GM12878 (cell line): Measurements from ENCODE around the gene PLEKHG2. TPM values are rescaled to one million over a fixed set of nuclear protein-coding genes. Genes with fewer than 3 reads are reported as not detected.

Source experiments
- DPF2 ChIP-seq: fragments of 450-650 bp; IDR thresholded peaks from 2 replicates; pipeline ENCODE4 v1.6.1; 2017; ENCODE audit warnings: mild to moderate bottlenecking
- ETV6 ChIP-seq, 2 experiments: fragments of 450-650 bp in 1 of 2; IDR thresholded peaks in 1 of 2; conservative IDR thresholded peaks in 1 of 2; 2 replicates each; pipeline ENCODE4 v1.6.1; 2014; ENCODE audit warnings: antibody characterized with exemption in 1 of 2, borderline replicate concordance in 1 of 2, low read depth in 1 of 2, mild to moderate bottlenecking in 1 of 2, moderate library complexity in 1 of 2
- GATAD2B ChIP-seq: fragments of 450-650 bp; conservative IDR thresholded peaks from 2 replicates; pipeline ENCODE4 v1.6.1; 2017; ENCODE audit warnings: low read depth, mild to moderate bottlenecking, moderate library complexity
- HCFC1 ChIP-seq: fragments of 150-350 bp; IDR thresholded peaks from 2 replicates; pipeline ENCODE4 v1.6.1; 2014; ENCODE audit warnings: low read length
- HDGF ChIP-seq: fragments of 450-650 bp; IDR thresholded peaks from 2 replicates; pipeline ENCODE4 v1.6.1; 2016; ENCODE audit warnings: antibody characterized with exemption
- MEF2A ChIP-seq: IDR thresholded peaks from 2 replicates; pipeline ENCODE4 v1.6.1; 2011; ENCODE audit warnings: low read depth, mild to moderate bottlenecking, low read length, moderate library complexity; ENCODE audit not compliant: insufficient read depth
- MXI1 ChIP-seq: fragments of 150-350 bp; IDR thresholded peaks from 2 replicates; pipeline ENCODE4 v1.6.1; 2011; ENCODE audit warnings: low read depth, mild to moderate bottlenecking, inconsistent platforms, low read length, improper control_type of control experiment
- NFYB ChIP-seq: IDR thresholded peaks from 2 replicates; pipeline ENCODE4 v1.6.1; 2011; ENCODE audit warnings: low read depth, mild to moderate bottlenecking, low read length, improper control_type of control experiment, moderate library complexity; ENCODE audit not compliant: insufficient read depth
- PAX5 ChIP-seq: IDR thresholded peaks from 2 replicates; pipeline ENCODE4 v1.6.1; 2011; ENCODE audit warnings: low read depth, low read length, borderline replicate concordance
- PBX3 ChIP-seq: IDR thresholded peaks from 2 replicates; pipeline ENCODE4 v1.6.1; 2011; ENCODE audit warnings: mild to moderate bottlenecking, low read depth, low read length, moderate library complexity; ENCODE audit not compliant: insufficient replicate concordance
- PKNOX1 ChIP-seq: fragments of 450-650 bp; IDR thresholded peaks from 2 replicates; pipeline ENCODE4 v1.6.1; 2016; ENCODE audit warnings: mild to moderate bottlenecking
- POLR2AphosphoS5 ChIP-seq: IDR thresholded peaks from 2 replicates; pipeline ENCODE4 v1.6.1; 2011; ENCODE audit warnings: mild to moderate bottlenecking, low read length, inconsistent platforms
- SRF ChIP-seq, 2 experiments: IDR thresholded peaks; 2 replicates each; pipeline ENCODE4 v1.6.1; 2011; ENCODE audit warnings: low read depth in 2 of 2, low read length in 2 of 2, mild to moderate bottlenecking in 1 of 2, moderate library complexity in 1 of 2
- STAT3 ChIP-seq: IDR thresholded peaks from 2 replicates; pipeline ENCODE4 v1.6.1; 2011; ENCODE audit warnings: low read depth, low read length, improper control_type of control experiment
- TAF1 ChIP-seq: IDR thresholded peaks from 2 replicates; pipeline ENCODE4 v1.6.1; 2011; ENCODE audit warnings: mild to moderate bottlenecking, low read depth, low read length, borderline replicate concordance
- TCF3 ChIP-seq: IDR thresholded peaks from 2 replicates; pipeline ENCODE4 v1.6.1; 2012; ENCODE audit warnings: low read depth, mild to moderate bottlenecking, low read length, borderline replicate concordance; ENCODE audit not compliant: insufficient read depth
- YY1 ChIP-seq: IDR thresholded peaks from 2 replicates; pipeline ENCODE4 v1.6.1; 2011; ENCODE audit warnings: low read depth, mild to moderate bottlenecking, low read length
- ZBED1 ChIP-seq: IDR thresholded peaks from 2 replicates; pipeline ENCODE4 v1.6.1; 2016; ENCODE audit warnings: borderline replicate concordance
- ZNF622 ChIP-seq: fragments of 450-650 bp; IDR thresholded peaks from 2 replicates; pipeline ENCODE4 v1.6.1; 2017; ENCODE audit warnings: mild to moderate bottlenecking, inconsistent platforms
- ZSCAN29 ChIP-seq: fragments of 450-650 bp; IDR thresholded peaks from 2 replicates; pipeline ENCODE4 v1.6.1; 2017; ENCODE audit warnings: mild to moderate bottlenecking, moderate library complexity
- polyA plus RNA-seq, 11 experiments: library from polyadenylated mRNA; depleted of rRNA in 4 of 11; unstranded in 6 of 11; stranded (reverse) in 5 of 11; fragments of >200 nt; fragmentation: Nextera tagmentation in 4 of 11; fragmentation: Illumina TruSeq in 1 of 11; extraction: Ambion mirVana in 4 of 11; extraction: Trizol in 1 of 11; gene quantifications; 1 replicate in 1 of 11; 2 replicates in 10 of 11; pipeline versions ENCODE4 v1.2.1 to v1.2.3, GENCODE V29; 2011 to 2016; ENCODE audit warnings: inconsistent platforms in 2 of 11, missing spikeins in 2 of 11, low read depth in 1 of 11
- total RNA-seq, 4 experiments: library from RNA; depleted of rRNA in 3 of 4; stranded (reverse); fragments of >200 nt in 3 of 4; fragmentation: Illumina TruSeq in 1 of 4; extraction: Trizol in 1 of 4; gene quantifications; 2 replicates each; pipeline versions ENCODE4 v1.2.1 to v1.2.3, GENCODE V29; 2013 to 2021
- TF ChIP-seq, protein P1 (sequence below), 3 experiments: IDR thresholded peaks in 2 of 3; conservative IDR thresholded peaks in 1 of 3; 2 replicates each; pipeline ENCODE4 v1.5.1; 2011; ENCODE audit warnings: low read depth in 3 of 3, low read length in 3 of 3, mild to moderate bottlenecking in 3 of 3, control low read depth in 2 of 3, moderate library complexity in 2 of 3, inconsistent platforms in 1 of 3, mixed read lengths in 1 of 3; ENCODE audit not compliant: control insufficient read depth in 2 of 3, insufficient read depth in 1 of 3; ENCODE audit errors: extremely low read depth in 1 of 3
- TF ChIP-seq, protein P2 (sequence below): fragments of 150-350 bp; IDR thresholded peaks from 2 replicates; pipeline ENCODE4 v1.6.1; 2014; ENCODE audit warnings: mild to moderate bottlenecking, low read depth, low read length

Gene PLEKHG2
- total and polyA plus RNA-seq, 10 of the 15 experiments (the other 5 are each of a cell fraction or from before 2014, with no cell fraction given) = 3.0 to 62.5 (median 17.2) TPM

DNA sequence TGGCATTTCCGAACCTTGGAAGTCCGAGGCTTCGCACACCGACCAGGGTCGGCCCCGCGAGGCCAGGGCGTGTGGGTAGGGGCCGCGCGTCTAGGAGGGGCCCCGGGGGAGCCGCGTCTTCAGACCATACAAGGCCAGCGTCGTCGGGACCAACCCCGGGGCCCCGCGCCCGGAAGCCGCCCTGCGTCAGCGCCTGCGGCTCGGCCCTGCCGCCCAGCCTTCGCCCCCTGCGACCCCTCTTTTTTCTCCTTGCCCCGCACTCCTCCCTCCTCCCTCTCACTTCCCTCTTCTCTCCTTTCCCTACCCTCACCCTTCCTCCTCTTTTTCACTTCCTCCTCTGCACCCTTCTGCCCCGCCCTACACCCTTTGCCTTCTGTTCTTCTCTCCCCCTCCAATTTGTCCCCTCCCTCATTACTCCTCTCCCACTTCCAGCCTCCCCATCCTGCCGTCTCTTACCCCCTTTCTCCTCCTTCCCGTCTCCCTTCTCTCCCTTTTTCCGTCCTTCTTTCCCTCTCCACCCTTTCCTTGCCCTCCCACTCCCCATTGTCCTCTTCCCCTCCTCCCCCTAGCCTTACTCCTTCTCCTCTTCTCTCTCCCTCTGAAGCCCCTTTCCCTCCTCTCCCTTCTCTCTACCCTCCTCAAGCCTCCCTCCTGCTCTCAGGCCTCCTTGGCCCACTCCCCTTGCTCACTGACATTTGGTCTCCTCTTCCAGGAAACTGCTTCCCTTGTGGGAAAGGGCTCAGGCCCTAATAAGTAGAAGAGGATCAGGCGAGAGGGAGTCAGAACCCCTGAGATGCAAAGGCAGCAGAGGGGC, 2.2 kb upstream of the PLEKHG2 start (continued):
- TF ChIP-seq TCF3 = 0 out of 2 replicates have a peak, but pooled peaks have one; percentile 24
- peak; percentile 23; the same call in 1 of the 2 replicates for TF ChIP-seq HCFC1
- peak; percentile 93 for TF ChIP-seq SRF (IDR thresholded peaks at IDR 0.05; ENCODE audit: low read depth in 2 of 2, low read length in 2 of 2)
- peak; percentile 49; the same call in 1 of the 2 replicates for TF ChIP-seq YY1
- TF ChIP-seq, protein P1, sequence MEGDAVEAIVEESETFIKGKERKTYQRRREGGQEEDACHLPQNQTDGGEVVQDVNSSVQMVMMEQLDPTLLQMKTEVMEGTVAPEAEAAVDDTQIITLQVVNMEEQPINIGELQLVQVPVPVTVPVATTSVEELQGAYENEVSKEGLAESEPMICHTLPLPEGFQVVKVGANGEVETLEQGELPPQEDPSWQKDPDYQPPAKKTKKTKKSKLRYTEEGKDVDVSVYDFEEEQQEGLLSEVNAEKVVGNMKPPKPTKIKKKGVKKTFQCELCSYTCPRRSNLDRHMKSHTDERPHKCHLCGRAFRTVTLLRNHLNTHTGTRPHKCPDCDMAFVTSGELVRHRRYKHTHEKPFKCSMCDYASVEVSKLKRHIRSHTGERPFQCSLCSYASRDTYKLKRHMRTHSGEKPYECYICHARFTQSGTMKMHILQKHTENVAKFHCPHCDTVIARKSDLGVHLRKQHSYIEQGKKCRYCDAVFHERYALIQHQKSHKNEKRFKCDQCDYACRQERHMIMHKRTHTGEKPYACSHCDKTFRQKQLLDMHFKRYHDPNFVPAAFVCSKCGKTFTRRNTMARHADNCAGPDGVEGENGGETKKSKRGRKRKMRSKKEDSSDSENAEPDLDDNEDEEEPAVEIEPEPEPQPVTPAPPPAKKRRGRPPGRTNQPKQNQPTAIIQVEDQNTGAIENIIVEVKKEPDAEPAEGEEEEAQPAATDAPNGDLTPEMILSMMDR (IDR thresholded peaks at IDR 0.05 in 2 of 3, conservative IDR thresholded peaks at IDR 0.05 in 1 of 3; ENCODE audit: control insufficient read depth in 2 of 3, extremely low read depth in 1 of 3, insufficient read depth in 1 of 3, low read depth in 3 of 3, low read length in 3 of 3) = no peak
- peak; percentile 46 for TF ChIP-seq PBX3
- TF ChIP-seq POLR2AphosphoS5 = peak; percentile 96
- no peak; a peak in 2 of 4 replicates for TF ChIP-seq ETV6 (conservative IDR thresholded peaks at IDR 0.05 in 1 of 2, IDR thresholded peaks at IDR 0.05 in 1 of 2; ENCODE audit: borderline replicate concordance in 1 of 2, low read depth in 1 of 2)
- no peak for TF ChIP-seq MXI1
- peak; percentile 84; the same call in 1 of the 2 replicates for TF ChIP-seq PAX5
- TF ChIP-seq, protein P2, sequence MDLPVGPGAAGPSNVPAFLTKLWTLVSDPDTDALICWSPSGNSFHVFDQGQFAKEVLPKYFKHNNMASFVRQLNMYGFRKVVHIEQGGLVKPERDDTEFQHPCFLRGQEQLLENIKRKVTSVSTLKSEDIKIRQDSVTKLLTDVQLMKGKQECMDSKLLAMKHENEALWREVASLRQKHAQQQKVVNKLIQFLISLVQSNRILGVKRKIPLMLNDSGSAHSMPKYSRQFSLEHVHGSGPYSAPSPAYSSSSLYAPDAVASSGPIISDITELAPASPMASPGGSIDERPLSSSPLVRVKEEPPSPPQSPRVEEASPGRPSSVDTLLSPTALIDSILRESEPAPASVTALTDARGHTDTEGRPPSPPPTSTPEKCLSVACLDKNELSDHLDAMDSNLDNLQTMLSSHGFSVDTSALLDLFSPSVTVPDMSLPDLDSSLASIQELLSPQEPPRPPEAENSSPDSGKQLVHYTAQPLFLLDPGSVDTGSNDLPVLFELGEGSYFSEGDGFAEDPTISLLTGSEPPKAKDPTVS = 0 out of 2 replicates have a peak, but pooled peaks have one; percentile 33
- TF ChIP-seq ZSCAN29 = no peak
- TF ChIP-seq DPF2 = peak; percentile 89
- TF ChIP-seq ZBED1 = no peak
- peak; percentile 32; the same call in 1 of the 2 replicates for TF ChIP-seq ZNF622
- TF ChIP-seq PKNOX1 = peak; percentile 53
- TF ChIP-seq TAF1 = 0 out of 2 replicates have a peak, but pooled peaks have one; percentile 14
- no peak for TF ChIP-seq MEF2A
- TF ChIP-seq GATAD2B = peak; percentile 96
- TF ChIP-seq STAT3 = no peak
- TF ChIP-seq NFYB = peak; percentile 42; the same call in 1 of the 2 replicates
- peak; percentile 100 for TF ChIP-seq HDGF
